DND-41 (cell line): ENCODE data around the gene RSPH4A.

Source experiments
- ATAC-seq: fragments of 200-7000 bp; cut with Tn5 transposase; 3 replicates; pipeline ENCODE4 v1.9.1; 2021; ENCODE audit warnings: low read depth; ENCODE audit not compliant: insufficient read depth
- DNase-seq: peaks from one replicate; pipeline ENCODE4 v3.0.0-alpha.2; 2020
- H2AFZ ChIP-seq: 2 replicates; pipeline ENCODE4 v1.6.0; 2012; ENCODE audit warnings: low read depth, low read length
- H3K27ac ChIP-seq: 2 replicates; pipeline ENCODE4 v1.5.1; 2012; ENCODE audit warnings: low read length, inconsistent platforms
- H3K27me3 ChIP-seq: fragments of 200-600 bp; sonication (generic); 2 replicates; pipeline ENCODE4 v1.6.0; 2012; ENCODE audit warnings: low read length, mild to moderate bottlenecking, inconsistent platforms; ENCODE audit not compliant: insufficient read depth, poor library complexity
- H3K36me3 ChIP-seq: 2 replicates; pipeline ENCODE4 v1.5.1; 2012; ENCODE audit warnings: low read length, inconsistent platforms; ENCODE audit not compliant: insufficient read depth
- H3K4me1 ChIP-seq: 2 replicates; pipeline ENCODE4 v1.5.1; 2012; ENCODE audit warnings: mild to moderate bottlenecking, low read length; ENCODE audit not compliant: insufficient read depth
- H3K4me2 ChIP-seq: 2 replicates; pipeline ENCODE4 v1.6.0; 2012; ENCODE audit warnings: mild to moderate bottlenecking, moderate library complexity, low read length, inconsistent platforms; ENCODE audit not compliant: insufficient read depth
- H3K4me3 ChIP-seq, 2 experiments: fragments of 200-600 bp in 1 of 2; shearing (Covaris generic) in 1 of 2; 2 replicates each; pipeline ENCODE4 v1.5.1; 2012 to 2016; ENCODE audit warnings: inconsistent platforms in 2 of 2, low read length in 2 of 2, mild to moderate bottlenecking in 2 of 2, low read depth in 1 of 2, moderate library complexity in 1 of 2
- H3K79me2 ChIP-seq: 2 replicates; pipeline ENCODE4 v1.6.0; 2012; ENCODE audit warnings: low read length, inconsistent platforms; ENCODE audit not compliant: insufficient read depth
- H3K9ac ChIP-seq: 2 replicates; pipeline ENCODE4 v1.6.0; 2012; ENCODE audit warnings: low read depth, mild to moderate bottlenecking, inconsistent platforms, low read length, moderate library complexity
- H3K9me3 ChIP-seq: 2 replicates; pipeline ENCODE4 v1.5.1; 2012; ENCODE audit warnings: low read length, moderate library complexity, mild to moderate bottlenecking, inconsistent platforms; ENCODE audit not compliant: insufficient read depth, severe bottlenecking
- H4K20me1 ChIP-seq: 2 replicates; pipeline ENCODE4 v1.6.0; 2012; ENCODE audit warnings: low read length; ENCODE audit not compliant: insufficient read depth
- EZH2 ChIP-seq: IDR thresholded peaks from 3 replicates; pipeline ENCODE4 v1.6.1; 2012; ENCODE audit warnings: borderline replicate concordance, low read depth, mild to moderate bottlenecking, moderate library complexity, low read length, inconsistent platforms; ENCODE audit not compliant: severe bottlenecking
- TF ChIP-seq, protein P1 (sequence below): IDR thresholded peaks from 2 replicates; pipeline ENCODE4 v1.5.1; 2012; ENCODE audit warnings: borderline replicate concordance, low read length, moderate library complexity, mild to moderate bottlenecking; ENCODE audit not compliant: poor library complexity, severe bottlenecking; ENCODE audit errors: extremely low read depth

Gene RSPH4A

GRCh38 chr6:116649129-116649528, 32.9 kb downstream of the RSPH4A start:
- H3K9ac ChIP-seq: no peak overlapping the region
- no peak overlapping the region for H3K4me2 ChIP-seq
- H3K4me1 ChIP-seq: no peaks in the 10 kb centered on the region
- no peaks in the 10 kb centered on the region for H3K27me3 ChIP-seq
- no peaks in the 10 kb centered on the region for H3K9me3 ChIP-seq
- H3K36me3 ChIP-seq: peaks cover 60% of the 10 kb centered on the region
- no peak for DNase-seq
- ATAC-seq: no peak
- peaks cover 3% of the 10 kb centered on the region; the same call in 1 of the 2 replicates for H3K79me2 ChIP-seq
- H4K20me1 ChIP-seq: no peaks in the 10 kb centered on the region
- H3K27ac ChIP-seq: no peak overlapping the region
- no peak overlapping the region for H2AFZ ChIP-seq
- no peak overlapping the region for H3K4me3 ChIP-seq
- TF ChIP-seq EZH2: no peak
- TF ChIP-seq, protein P1, sequence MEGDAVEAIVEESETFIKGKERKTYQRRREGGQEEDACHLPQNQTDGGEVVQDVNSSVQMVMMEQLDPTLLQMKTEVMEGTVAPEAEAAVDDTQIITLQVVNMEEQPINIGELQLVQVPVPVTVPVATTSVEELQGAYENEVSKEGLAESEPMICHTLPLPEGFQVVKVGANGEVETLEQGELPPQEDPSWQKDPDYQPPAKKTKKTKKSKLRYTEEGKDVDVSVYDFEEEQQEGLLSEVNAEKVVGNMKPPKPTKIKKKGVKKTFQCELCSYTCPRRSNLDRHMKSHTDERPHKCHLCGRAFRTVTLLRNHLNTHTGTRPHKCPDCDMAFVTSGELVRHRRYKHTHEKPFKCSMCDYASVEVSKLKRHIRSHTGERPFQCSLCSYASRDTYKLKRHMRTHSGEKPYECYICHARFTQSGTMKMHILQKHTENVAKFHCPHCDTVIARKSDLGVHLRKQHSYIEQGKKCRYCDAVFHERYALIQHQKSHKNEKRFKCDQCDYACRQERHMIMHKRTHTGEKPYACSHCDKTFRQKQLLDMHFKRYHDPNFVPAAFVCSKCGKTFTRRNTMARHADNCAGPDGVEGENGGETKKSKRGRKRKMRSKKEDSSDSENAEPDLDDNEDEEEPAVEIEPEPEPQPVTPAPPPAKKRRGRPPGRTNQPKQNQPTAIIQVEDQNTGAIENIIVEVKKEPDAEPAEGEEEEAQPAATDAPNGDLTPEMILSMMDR: no peak

DNA sequence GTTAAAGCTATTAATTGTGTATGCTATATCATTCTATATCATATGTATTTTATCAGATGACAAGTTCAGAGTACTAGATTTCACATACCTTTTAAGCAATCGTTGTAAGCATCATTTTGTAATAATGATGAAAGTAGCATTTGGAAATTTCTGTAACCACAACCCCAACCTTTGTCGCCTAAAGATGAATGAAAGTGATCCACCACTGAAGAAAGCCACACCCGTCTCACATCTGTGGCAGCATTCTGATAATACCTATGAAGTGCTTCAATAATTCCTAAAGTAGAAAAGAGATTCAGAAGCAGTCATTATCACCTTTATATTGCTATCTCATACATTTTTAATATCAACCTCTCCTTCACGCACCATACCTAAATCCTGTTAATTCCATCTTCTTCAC, 35.6 kb downstream of the RSPH4A start:
- Histone ChIP-seq H3K27ac (no peak overlapping the region), H3K4me2 (no peak overlapping the region), H2AFZ (no peak overlapping the region), H3K4me1 (no peaks in the 10 kb centered on the region), H3K27me3 (no peaks in the 10 kb centered on the region), H4K20me1 (no peaks in the 10 kb centered on the region), H3K79me2 (peaks cover 6% of the 10 kb centered on the region), H3K36me3 (peaks cover 61% of the 10 kb centered on the region), H3K9ac (no peak overlapping the region), H3K4me3 (no peak overlapping the region), H3K9me3 (no peaks in the 10 kb centered on the region)
- DNase-seq (no peak), ATAC-seq (no peak)
- TF ChIP-seq, protein P1: no peak
- no peak for TF ChIP-seq EZH2

DNA sequence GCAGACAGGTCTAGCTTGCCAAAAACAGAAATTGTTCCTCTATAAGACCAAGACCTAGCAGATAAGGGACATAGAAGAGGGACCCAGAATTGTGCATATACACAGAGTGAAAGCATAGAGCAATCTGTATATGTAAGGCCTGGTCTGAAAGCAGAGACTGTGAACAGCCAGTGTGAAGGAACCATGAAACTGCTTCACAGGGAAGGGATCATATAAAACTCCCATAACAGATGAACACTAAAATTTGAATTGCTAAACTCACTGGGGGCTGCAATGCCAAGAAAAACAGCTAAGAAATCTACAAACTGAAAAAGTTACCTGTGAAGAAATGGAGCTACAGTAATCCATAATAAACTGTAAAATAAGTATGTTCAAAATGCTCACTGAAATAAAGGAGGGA, 45.3 kb downstream of the RSPH4A start:
- H3K79me2 ChIP-seq: peaks cover 73% of the 10 kb centered on the region
- no peak for ATAC-seq

More for the DNA sequence above, 45.3 kb downstream of the RSPH4A start:
- Histone ChIP-seq H3K4me2 (no peak overlapping the region; the same call in 1 of the 2 replicates), H3K27ac (no peak overlapping the region), H3K36me3 (peaks cover 16% of the 10 kb centered on the region; the same call in 1 of the 2 replicates), H3K4me3 (no peak overlapping the region), H3K27me3 (no peaks in the 10 kb centered on the region), H2AFZ (no peak overlapping the region), H4K20me1 (peaks cover 10% of the 10 kb centered on the region; the same call in 1 of the 2 replicates), H3K9ac (no peak overlapping the region), H3K9me3 (no peaks in the 10 kb centered on the region), H3K4me1 (peaks cover 29% of the 10 kb centered on the region)
- DNase-seq: no peak
- TF ChIP-seq EZH2: no peak
- TF ChIP-seq, protein P1: no peak
